Mesendoderm (in vitro differentiated cells): Measurements from ENCODE around the gene SAT1.

Experiments used
- DNase-seq: peaks from one replicate; pipeline ENCODE4 v3.0.0; 2013
- H2AK5ac ChIP-seq: 2 replicates; pipeline ENCODE4 v1.6.1; 2013; ENCODE audit warnings: low read length, inconsistent platforms
- H2BK120ac ChIP-seq: 2 replicates; pipeline ENCODE4 v1.6.1; 2013; ENCODE audit warnings: low read depth, mild to moderate bottlenecking, low read length, moderate library complexity, mixed read lengths
- H2BK15ac ChIP-seq: replicated peaks from 2 replicates; pipeline ENCODE4 v1.6.1; 2013; ENCODE audit warnings: low read depth, mild to moderate bottlenecking, moderate library complexity
- H2BK5ac ChIP-seq: 2 replicates; pipeline ENCODE4 v1.6.1; 2013; ENCODE audit warnings: low read length, inconsistent platforms
- H3K18ac ChIP-seq: 2 replicates; pipeline ENCODE4 v1.6.1; 2013; ENCODE audit warnings: mild to moderate bottlenecking, low read length, mixed read lengths
- H3K23ac ChIP-seq: one replicate; pipeline ENCODE4 v1.6.1; 2013; ENCODE audit warnings: low read length
- H3K27ac ChIP-seq: 2 replicates; pipeline ENCODE4 v1.5.1; 2013; ENCODE audit warnings: low read depth, mild to moderate bottlenecking, inconsistent platforms, low read length, moderate library complexity
- H3K27me3 ChIP-seq: 2 replicates; pipeline ENCODE4 v1.6.1; 2013; ENCODE audit warnings: low read length, control low read depth, mild to moderate bottlenecking, inconsistent platforms; ENCODE audit not compliant: insufficient read depth, poor library complexity
- H3K36me3 ChIP-seq: 2 replicates; pipeline ENCODE4 v1.6.1; 2013; ENCODE audit warnings: low read length, inconsistent platforms; ENCODE audit not compliant: control insufficient read depth, insufficient read depth
- H3K4ac ChIP-seq: one replicate; pipeline ENCODE4 v1.6.1; 2013; ENCODE audit warnings: low read depth, mild to moderate bottlenecking, low read length, moderate library complexity
- H3K4me1 ChIP-seq: 2 replicates; pipeline ENCODE4 v1.6.1; 2013; ENCODE audit warnings: low read depth, low read length, inconsistent platforms; ENCODE audit not compliant: control insufficient read depth
- H3K4me2 ChIP-seq: 2 replicates; pipeline ENCODE4 v1.6.1; 2013; ENCODE audit warnings: low read length
- H3K4me3 ChIP-seq: 2 replicates; pipeline ENCODE4 v1.5.1; 2013; ENCODE audit warnings: mild to moderate bottlenecking, low read length
- H3K56ac ChIP-seq: one replicate; pipeline ENCODE4 v1.6.1; 2013; ENCODE audit warnings: low read length
- H3K79me1 ChIP-seq: 2 replicates; pipeline ENCODE4 v1.6.1; 2013; ENCODE audit warnings: low read length, inconsistent platforms
- H3K79me2 ChIP-seq: 2 replicates; pipeline ENCODE4 v1.6.1; 2013; ENCODE audit warnings: mild to moderate bottlenecking, low read length; ENCODE audit not compliant: control insufficient read depth, insufficient read depth
- H3K9ac ChIP-seq: 2 replicates; pipeline ENCODE4 v1.6.1; 2013; ENCODE audit warnings: low read length, inconsistent platforms
- H4K5ac ChIP-seq: one replicate; pipeline ENCODE4 v1.6.1; 2013; ENCODE audit warnings: low read length
- H4K8ac ChIP-seq: one replicate; pipeline ENCODE4 v1.6.1; 2013; ENCODE audit warnings: low read depth, mild to moderate bottlenecking, control low read depth, low read length, moderate library complexity
- WGBS: extraction: QIAGEN DNeasy Blood & Tissue Kit; methylation state at CpG from one replicate; pipeline ENCODE4 v1.1.7; 2013; ENCODE audit warnings: low lambda C conversion rate, missing lambda C conversion rate; ENCODE audit not compliant: insufficient coverage; ENCODE audit errors: extremely low coverage; 5-methylcytosine and 5-hydroxymethylcytosine counted together

Gene SAT1

DNA sequence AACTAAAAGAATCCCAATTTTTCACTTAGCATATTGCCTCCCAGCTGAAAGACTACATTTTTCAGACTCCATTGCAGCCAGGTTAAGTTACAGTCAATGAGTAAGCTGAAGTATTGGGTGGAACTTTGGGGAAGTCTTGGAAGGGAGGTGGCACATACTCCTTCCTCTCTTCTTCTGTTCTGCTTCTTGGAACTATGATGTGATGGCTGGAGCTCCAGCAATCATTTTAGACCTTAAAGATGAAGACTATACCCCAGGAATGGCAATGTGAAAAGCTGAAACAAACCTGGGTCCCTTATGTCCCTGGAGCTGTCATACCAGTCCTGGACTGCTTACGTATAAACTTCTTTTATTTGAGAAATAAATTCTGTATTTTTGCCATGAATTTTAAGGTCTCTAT is 30.8 kb downstream of the SAT1 start:
- no CpG with 5 or more reads among the region's 1 CpG for WGBS
- no peak overlapping the region for H3K27ac ChIP-seq
- no peak overlapping the region for H3K9ac ChIP-seq

GRCh38 chrX:23815376-23815775 is 32.4 kb downstream of the SAT1 start:
- no peaks in the 10 kb centered on the region for H3K27me3 ChIP-seq
- no peaks in the 10 kb centered on the region for H3K4me1 ChIP-seq
- H3K23ac ChIP-seq: no peak overlapping the region
- WGBS: no CpG with 5 or more reads among the region's 7 CpGs
- no peak overlapping the region for H3K9ac ChIP-seq
- H3K4ac ChIP-seq: no peak overlapping the region
- no peak overlapping the region for H2BK5ac ChIP-seq
- no peaks in the 10 kb centered on the region for H3K79me1 ChIP-seq
- DNase-seq: no peak
- H2BK15ac ChIP-seq: no peak overlapping the region
- H4K5ac ChIP-seq: no peak overlapping the region
- H3K18ac ChIP-seq: no peak overlapping the region
- H3K56ac ChIP-seq: no peak overlapping the region
- H3K36me3 ChIP-seq: no peaks in the 10 kb centered on the region
- no peak overlapping the region for H3K4me3 ChIP-seq
- H2BK120ac ChIP-seq: no peak overlapping the region
- no peaks in the 10 kb centered on the region for H3K79me2 ChIP-seq
- no peak overlapping the region for H4K8ac ChIP-seq
- H3K27ac ChIP-seq: no peak overlapping the region
- H3K4me2 ChIP-seq: no peak overlapping the region
- H2AK5ac ChIP-seq: no peak overlapping the region

More for the DNA sequence above, 30.8 kb downstream of the SAT1 start:
- H3K4ac ChIP-seq: no peak overlapping the region
- H3K79me2 ChIP-seq: no peaks in the 10 kb centered on the region
- no peak overlapping the region for H4K8ac ChIP-seq
- no peak overlapping the region for H3K4me2 ChIP-seq
- H3K18ac ChIP-seq: no peak overlapping the region
- H3K79me1 ChIP-seq: no peaks in the 10 kb centered on the region
- no peak overlapping the region for H2BK5ac ChIP-seq
- H4K5ac ChIP-seq: no peak overlapping the region
- no peak overlapping the region for H3K56ac ChIP-seq
- DNase-seq: no peak
- H3K4me3 ChIP-seq: no peak overlapping the region
- no peaks in the 10 kb centered on the region for H3K27me3 ChIP-seq
- no peak overlapping the region for H2AK5ac ChIP-seq
- H3K4me1 ChIP-seq: no peaks in the 10 kb centered on the region
- H3K23ac ChIP-seq: no peak overlapping the region
- no peak overlapping the region for H2BK120ac ChIP-seq
- no peak overlapping the region for H2BK15ac ChIP-seq
- no peaks in the 10 kb centered on the region for H3K36me3 ChIP-seq

GRCh38 chrX:23816179-23816578 is 33.2 kb downstream of the SAT1 start:
- H3K27me3 ChIP-seq: no peaks in the 10 kb centered on the region
- no peak overlapping the region for H3K23ac ChIP-seq
- H4K8ac ChIP-seq: no peak overlapping the region
- H3K56ac ChIP-seq: no peak overlapping the region
- no peaks in the 10 kb centered on the region for H3K36me3 ChIP-seq
- H2AK5ac ChIP-seq: no peak overlapping the region
- no peak overlapping the region for H4K5ac ChIP-seq
- H3K79me1 ChIP-seq: no peaks in the 10 kb centered on the region
- H2BK15ac ChIP-seq: no peak overlapping the region
- no peaks in the 10 kb centered on the region for H3K79me2 ChIP-seq
- no CpG with 5 or more reads among the region's 4 CpGs for WGBS
- no peak overlapping the region for H2BK120ac ChIP-seq
- no peak overlapping the region for H3K4me2 ChIP-seq
- H3K27ac ChIP-seq: no peak overlapping the region
- DNase-seq: no peak
- no peak overlapping the region for H3K4me3 ChIP-seq
- H2BK5ac ChIP-seq: no peak overlapping the region
- no peaks in the 10 kb centered on the region for H3K4me1 ChIP-seq
- H3K9ac ChIP-seq: no peak overlapping the region
- H3K4ac ChIP-seq: no peak overlapping the region
- H3K18ac ChIP-seq: no peak overlapping the region

DNA sequence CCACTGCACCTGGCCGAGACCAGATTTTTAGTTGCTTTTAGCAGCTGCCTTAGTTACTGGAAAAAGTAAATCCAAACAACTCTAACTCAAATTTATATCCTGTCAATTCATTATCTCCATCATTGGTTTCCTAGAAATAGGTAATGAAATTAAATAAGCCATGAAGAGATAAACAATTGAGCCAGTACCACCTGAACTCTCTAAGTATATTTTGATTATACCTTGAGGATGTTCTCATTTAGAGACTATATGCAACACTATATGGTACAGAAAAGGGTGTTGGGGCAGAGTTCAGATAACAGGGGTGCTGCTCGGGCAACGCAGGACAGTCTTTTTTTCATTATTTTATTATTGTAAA is 35.0 kb downstream of the SAT1 start:
- no peak for DNase-seq
- H3K4me1 ChIP-seq: no peaks in the 10 kb centered on the region

DNA sequence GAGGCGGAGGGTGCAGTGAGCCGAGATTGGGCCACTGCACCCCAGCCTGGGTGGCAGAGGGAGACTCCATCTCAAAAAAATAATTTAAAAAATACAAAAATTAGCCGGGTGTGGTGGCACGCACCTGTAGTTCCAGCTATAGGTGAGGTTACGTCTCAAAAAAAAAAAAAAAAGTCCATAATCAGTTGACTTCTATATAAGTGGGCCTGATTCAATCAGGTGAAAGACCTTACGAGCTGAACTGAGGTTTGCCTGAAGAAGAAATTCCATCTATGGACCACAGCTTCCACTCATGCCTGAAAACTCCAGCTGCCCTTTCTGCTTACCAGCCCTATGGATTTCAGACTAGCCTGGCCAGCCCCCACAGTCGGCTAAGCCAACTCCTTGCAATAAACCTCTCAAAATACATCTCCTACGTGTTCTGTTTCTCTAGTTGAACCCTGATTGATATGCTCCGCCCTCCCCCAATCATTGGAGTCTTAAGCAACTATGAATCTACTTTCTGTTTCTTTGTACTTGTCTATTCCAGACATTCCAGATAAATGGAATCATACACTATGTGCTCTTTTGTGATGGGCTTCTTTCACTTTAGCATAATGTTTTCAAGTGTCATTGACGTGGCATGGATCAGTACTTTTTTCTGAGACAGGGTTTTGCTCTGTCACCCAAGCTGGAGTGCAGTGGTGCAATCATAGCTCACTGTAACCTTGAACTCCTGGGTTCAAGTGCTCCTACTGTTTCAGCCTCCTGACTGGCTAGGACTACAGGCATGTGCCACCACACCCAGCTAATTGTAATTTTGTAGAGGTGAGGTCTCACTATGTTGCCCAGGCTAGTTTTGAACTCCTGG is 36.6 kb downstream of the SAT1 start:
- no peak overlapping the region for H4K8ac ChIP-seq
- WGBS: no CpG with 5 or more reads among the region's 10 CpGs
- no peaks in the 10 kb centered on the region for H3K4me1 ChIP-seq
- H3K79me1 ChIP-seq: no peaks in the 10 kb centered on the region
- no peak overlapping the region for H3K56ac ChIP-seq
- no peak overlapping the region for H3K27ac ChIP-seq
- no peaks in the 10 kb centered on the region for H3K79me2 ChIP-seq
- H3K36me3 ChIP-seq: no peaks in the 10 kb centered on the region
- H3K4ac ChIP-seq: no peak overlapping the region
- no peak for DNase-seq
- H3K9ac ChIP-seq: no peak overlapping the region
- H4K5ac ChIP-seq: no peak overlapping the region
- no peaks in the 10 kb centered on the region for H3K27me3 ChIP-seq
- no peak overlapping the region for H3K4me2 ChIP-seq
- no peak overlapping the region for H3K18ac ChIP-seq
- H2BK15ac ChIP-seq: no peak overlapping the region
- no peak overlapping the region for H2AK5ac ChIP-seq
- H2BK5ac ChIP-seq: no peak overlapping the region
- H3K23ac ChIP-seq: no peak overlapping the region
- H2BK120ac ChIP-seq: no peak overlapping the region
- no peak overlapping the region for H3K4me3 ChIP-seq

More for the DNA sequence above, 35.0 kb downstream of the SAT1 start:
- Histone ChIP-seq H4K5ac (no peak overlapping the region), H3K4ac (no peak overlapping the region), H3K23ac (no peak overlapping the region), H2AK5ac (no peak overlapping the region), H3K4me2 (no peak overlapping the region), H3K36me3 (no peaks in the 10 kb centered on the region), H3K27me3 (no peaks in the 10 kb centered on the region), H2BK15ac (no peak overlapping the region), H3K79me1 (no peaks in the 10 kb centered on the region), H2BK5ac (no peak overlapping the region), H3K27ac (no peak overlapping the region), H3K4me3 (no peak overlapping the region), H2BK120ac (no peak overlapping the region), H3K18ac (no peak overlapping the region), H3K56ac (no peak overlapping the region), H3K79me2 (no peaks in the 10 kb centered on the region), H3K9ac (no peak overlapping the region), H4K8ac (no peak overlapping the region)
- WGBS: no CpG with 5 or more reads among the region's 3 CpGs
